Hematopoietic multipotent progenitor cell treated with erythropoietin and hydrocortisone succinate and interleukin-3 and kit ligand, for 4 days (in vitro differentiated cells): ENCODE results near the gene SLC6A8.
"Not testable (repeated sequence)": the region's sequence is repeated elsewhere in the genome, so short reads cannot be mapped to it uniquely, and the experiment has no call there.

ENCODE experiments used
- DNase-seq: peaks from one replicate; pipeline ENCODE4 v3.0.0-alpha.2; 2015

SLC6A8 gene

GRCh38 chrX:153709726-153710674 lies 22.3 kb downstream of the SLC6A8 start:
- DNase-seq: no peak

DNA sequence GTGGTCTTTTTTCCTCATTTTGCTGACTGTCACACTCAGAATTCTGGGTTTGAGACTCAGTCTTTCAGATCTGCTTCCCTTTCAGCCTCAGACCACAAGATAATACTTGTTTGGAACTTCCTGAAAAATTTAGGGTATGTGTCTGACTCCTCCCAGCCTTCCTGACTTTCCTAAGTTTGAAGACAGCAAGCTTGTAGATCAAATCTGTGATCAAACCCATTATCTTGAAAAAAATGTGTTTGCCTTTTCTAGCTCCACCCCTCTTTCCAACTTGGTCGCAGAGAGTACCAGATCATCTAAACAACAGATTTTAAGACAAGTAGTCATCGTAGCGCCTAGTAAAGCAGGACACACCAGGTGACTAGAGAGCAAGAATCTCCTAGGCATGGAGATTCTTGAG lies 26.5 kb downstream of the SLC6A8 start:
- no peak for DNase-seq

DNA sequence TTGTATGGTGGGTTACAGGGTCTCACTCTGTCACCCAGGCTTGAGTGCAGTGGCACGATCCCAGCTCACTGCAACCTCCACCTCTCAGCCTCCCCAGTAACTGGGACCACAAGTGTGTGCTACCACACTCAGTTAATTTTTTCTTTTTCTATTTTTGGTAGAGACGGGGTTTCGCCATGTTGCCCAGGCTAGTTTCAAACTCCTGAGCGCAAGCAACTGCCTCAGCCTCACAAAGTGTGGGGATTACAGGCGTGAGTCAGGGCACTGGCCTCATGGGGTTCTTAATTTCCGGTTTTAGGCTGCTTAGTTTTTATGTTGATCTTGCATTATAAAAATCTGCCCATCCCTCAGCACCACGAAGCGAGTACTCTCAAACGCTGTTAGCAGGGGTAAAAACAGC lies 29.7 kb downstream of the SLC6A8 start:
- DNase-seq: no peak

DNA sequence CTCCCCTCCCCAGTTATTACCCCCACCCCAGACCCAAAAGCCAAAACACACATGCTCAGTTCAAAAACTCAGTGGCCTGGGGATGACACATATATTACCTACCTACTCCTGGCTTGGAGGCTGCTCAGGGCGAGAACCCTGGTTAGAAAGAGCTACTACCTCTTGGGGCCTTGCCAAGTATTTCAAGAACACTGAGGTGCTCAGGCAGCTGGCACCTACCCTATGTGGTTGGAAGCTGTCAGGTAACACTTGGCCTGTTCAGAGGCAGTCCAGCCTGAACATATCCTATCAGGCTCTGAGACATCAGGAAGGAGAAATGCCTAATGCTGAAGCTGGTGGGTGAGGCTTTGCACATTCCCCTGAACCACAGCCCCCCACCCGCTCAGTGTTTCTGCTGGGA lies 31.5 kb downstream of the SLC6A8 start:
- no peak for DNase-seq

GRCh38 chrX:153719701-153720100 lies 32.0 kb downstream of the SLC6A8 start:
- no peak for DNase-seq

DNA sequence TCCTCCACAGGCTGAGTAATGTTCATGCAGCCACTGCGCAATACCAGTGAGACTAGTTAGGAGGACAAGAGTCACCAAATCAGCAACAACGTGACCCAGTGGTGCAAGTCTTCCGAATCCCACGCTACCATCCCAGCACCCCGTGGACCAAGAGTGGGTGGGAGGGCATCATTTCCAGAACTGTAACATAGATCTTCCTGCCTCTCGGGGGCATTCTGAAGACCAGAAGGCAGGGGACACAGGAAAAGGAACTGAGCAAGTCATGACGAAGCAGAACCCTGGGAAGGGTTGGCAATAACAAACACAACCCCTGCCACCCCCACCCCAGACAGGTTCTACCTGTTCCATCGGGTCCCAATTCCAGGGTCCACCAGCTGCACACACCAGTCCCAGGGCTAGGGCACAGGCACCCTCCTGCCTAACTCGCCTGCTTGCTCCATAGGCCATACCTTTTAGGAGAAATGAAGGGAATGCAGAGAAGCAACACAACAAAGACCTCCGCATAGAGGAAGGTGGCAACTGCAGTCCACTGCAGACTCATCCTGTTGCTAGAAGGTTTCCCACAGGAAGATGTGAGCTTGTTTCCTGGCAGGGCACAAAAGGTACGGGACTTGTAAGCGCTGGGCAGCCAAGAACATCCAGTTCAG lies 35.1 kb downstream of the SLC6A8 start:
- DNase-seq: peak; percentile 38

DNA sequence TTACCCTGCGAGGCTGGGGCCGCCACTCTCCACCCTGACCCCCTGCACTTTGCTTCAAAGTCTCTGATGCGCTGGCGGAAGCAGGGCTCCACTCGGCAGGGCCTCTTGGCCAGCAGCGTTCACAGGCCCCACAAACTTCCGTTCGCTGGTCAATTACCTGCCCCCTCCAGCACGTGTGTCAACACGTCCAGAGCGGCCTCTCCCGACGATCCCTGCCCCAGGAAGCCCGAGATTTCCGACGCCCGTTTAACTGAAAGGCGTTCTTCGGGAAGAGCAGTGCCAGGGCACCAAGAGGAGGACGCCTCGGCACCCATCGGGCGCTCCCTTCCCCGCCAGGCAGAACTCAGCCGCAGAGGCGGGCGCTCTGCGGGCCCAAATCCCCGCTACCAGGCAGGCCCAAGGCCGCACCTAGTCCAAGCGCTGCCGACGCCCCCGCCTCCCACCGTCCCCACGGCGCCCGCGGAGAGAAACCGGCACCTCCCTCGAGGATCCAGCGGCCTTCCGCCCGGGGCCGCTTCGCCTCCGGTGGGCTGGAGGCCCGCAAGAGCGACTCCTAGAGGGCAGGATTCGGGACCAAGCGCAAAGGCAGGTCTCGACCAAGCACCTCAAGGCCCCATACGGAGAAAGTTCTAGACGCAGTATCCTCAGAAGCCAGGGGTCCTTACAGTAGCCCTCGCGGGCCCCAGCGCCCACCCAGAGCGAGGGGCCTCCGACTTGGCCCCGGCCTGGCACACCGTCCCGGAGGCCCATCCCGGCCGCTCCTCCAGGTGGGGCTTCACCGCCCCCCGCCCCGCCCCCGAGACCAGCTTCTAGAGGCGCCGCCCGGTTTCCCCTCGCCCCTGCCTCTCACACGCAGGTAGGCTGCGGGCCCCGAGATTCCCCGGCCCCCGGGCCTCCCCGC lies 35.9 kb downstream of the SLC6A8 start:
- peak; percentile 67 for DNase-seq

GRCh38 chrX:153724252-153725038 lies 36.7 kb downstream of the SLC6A8 start, which contains the start of the genes ABCD1 and BCAP31:
Gene ABCD1, plus strand, starts transcription at chrX:153724856. Its CDS starts 411 bp downstream, at chrX:153725267.
Gene BCAP31, minus strand, starts transcription at chrX:153724387. Its CDS starts 1,143 bp downstream, at chrX:153723244.
- DNase-seq: peak; percentile 93

DNA sequence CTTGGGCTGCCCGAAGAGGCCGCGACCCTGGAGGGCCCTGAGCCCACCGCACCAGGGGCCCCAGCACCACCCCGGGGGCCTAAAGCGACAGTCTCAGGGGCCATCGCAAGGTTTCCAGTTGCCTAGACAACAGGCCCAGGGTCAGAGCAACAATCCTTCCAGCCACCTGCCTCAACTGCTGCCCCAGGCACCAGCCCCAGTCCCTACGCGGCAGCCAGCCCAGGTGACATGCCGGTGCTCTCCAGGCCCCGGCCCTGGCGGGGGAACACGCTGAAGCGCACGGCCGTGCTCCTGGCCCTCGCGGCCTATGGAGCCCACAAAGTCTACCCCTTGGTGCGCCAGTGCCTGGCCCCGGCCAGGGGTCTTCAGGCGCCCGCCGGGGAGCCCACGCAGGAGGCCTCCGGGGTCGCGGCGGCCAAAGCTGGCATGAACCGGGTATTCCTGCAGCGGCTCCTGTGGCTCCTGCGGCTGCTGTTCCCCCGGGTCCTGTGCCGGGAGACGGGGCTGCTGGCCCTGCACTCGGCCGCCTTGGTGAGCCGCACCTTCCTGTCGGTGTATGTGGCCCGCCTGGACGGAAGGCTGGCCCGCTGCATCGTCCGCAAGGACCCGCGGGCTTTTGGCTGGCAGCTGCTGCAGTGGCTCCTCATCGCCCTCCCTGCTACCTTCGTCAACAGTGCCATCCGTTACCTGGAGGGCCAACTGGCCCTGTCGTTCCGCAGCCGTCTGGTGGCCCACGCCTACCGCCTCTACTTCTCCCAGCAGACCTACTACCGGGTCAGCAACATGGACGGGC lies 37.5 kb downstream of the SLC6A8 start:
- no peak for DNase-seq

DNA sequence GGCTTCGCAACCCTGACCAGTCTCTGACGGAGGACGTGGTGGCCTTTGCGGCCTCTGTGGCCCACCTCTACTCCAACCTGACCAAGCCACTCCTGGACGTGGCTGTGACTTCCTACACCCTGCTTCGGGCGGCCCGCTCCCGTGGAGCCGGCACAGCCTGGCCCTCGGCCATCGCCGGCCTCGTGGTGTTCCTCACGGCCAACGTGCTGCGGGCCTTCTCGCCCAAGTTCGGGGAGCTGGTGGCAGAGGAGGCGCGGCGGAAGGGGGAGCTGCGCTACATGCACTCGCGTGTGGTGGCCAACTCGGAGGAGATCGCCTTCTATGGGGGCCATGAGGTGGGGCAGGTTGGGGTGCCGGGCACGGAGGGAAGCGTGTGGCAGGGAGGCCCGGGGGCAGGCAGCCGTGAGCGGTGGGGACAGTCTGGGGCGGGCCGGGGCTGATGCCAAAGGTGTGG lies 38.1 kb downstream of the SLC6A8 start:
- no peak for DNase-seq

- peak; percentile 72 for DNase-seq
Measured at GRCh38 chrX:153726286-153727122, 38.8 kb downstream of the SLC6A8 start.

- peak; percentile 26 for DNase-seq
Measured at GRCh38 chrX:153727123-153727931, 39.6 kb downstream of the SLC6A8 start.

- DNase-seq: no peak
Measured at GRCh38 chrX:153728095-153728494, 40.4 kb downstream of the SLC6A8 start.

- DNase-seq: no peak
Measured at GRCh38 chrX:153728951-153729631, 41.4 kb downstream of the SLC6A8 start.

- not testable (repeated sequence) for DNase-seq
Measured at GRCh38 chrX:153730115-153730514, 42.4 kb downstream of the SLC6A8 start.

GRCh38 chrX:153731117-153731844 lies 43.6 kb downstream of the SLC6A8 start:
- DNase-seq: no peak

GRCh38 chrX:153731845-153732215 lies 44.1 kb downstream of the SLC6A8 start:
- DNase-seq: no peak

- no peak for DNase-seq
Measured at GRCh38 chrX:153732401-153732800, 44.7 kb downstream of the SLC6A8 start.
